ENCODE results near the gene ZNF90. TPM values are rescaled to one million over a fixed set of nuclear protein-coding genes. Genes with fewer than 3 reads are reported as not detected.
"Not testable (repeated sequence)": the region's sequence is repeated elsewhere in the genome, so short reads cannot be mapped to it uniquely, and the experiment has no call there.

The ZNF90 gene
- total RNA-seq, 2 experiments from 2014 or later, result 18.1 to 27.0 TPM

DNA sequence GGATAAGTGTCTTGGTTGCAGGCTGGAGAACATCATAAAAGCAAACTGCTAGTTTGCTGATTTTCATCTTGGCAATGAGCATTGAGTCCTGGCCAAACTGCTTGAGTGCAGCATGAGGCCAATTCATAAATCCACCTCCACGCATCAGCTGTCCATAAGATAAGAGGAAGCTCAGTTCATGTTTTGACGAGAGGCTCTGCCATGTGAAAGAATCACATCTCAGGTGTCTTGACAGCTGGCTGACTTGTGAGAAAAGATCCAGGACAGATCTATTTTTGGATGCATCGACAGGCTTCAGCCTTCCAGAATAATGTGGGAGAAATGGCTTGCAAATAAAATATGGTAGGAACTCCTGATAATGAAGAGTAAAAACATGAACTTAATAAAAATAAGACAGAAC, 33.1 kb upstream of the ZNF90 start:
- Histone ChIP-seq H3K4me1 (ENCODE audit: insufficient read depth, low read length, poor library complexity, severe bottlenecking) (no peaks in the 10 kb centered on the region), H3K27ac (ENCODE audit: low read depth, low read length, poor library complexity, severe bottlenecking) (no peak overlapping the region), H3K4me3 (ENCODE audit: low read depth, low read length, poor library complexity, severe bottlenecking) (no peak overlapping the region), H3K79me2 (ENCODE audit: insufficient read depth, low read depth, low read length) (no peaks in the 10 kb centered on the region), H3K4me2 (ENCODE audit: low read length) (no peak overlapping the region), H3K9me2 (ENCODE audit: insufficient read depth, low read length) (no peaks in the 10 kb centered on the region), H2AFZ (ENCODE audit: low read length) (no peak overlapping the region), H3K36me3 (ENCODE audit: insufficient read depth, low read length) (no peaks in the 10 kb centered on the region), H4K20me1 (ENCODE audit: insufficient read depth, low read length) (no peaks in the 10 kb centered on the region), H3K9me3 (ENCODE audit: low read length) (peaks cover 7% of the 10 kb centered on the region)
- intact Hi-C loops (cut with micrococcal nuclease; ENCODE audit: unreplicated experiment), result no loop called here
- POLR2A ChIA-PET, result no interaction called here
- BruUV-seq (replicated peaks), result no TSS peak
- no peak for DNase-seq (ENCODE audit: low spot score)
- TF ChIP-seq CTCF (conservative IDR thresholded peaks at IDR 0.05; ENCODE audit: low read length) (no peak), EZH2phosphoT487 (IDR thresholded peaks at IDR 0.05; ENCODE audit: borderline replicate concordance, low read depth, low read length) (no peak)
- CTCF ChIA-PET (ENCODE audit: unreplicated experiment), result no interaction called here

GRCh38 chr19:20045742-20046141, 32.1 kb upstream of the ZNF90 start:
- H3K4me3 ChIP-seq (ENCODE audit: low read depth, low read length, poor library complexity, severe bottlenecking); H3K9me2 ChIP-seq (ENCODE audit: insufficient read depth, low read length); H3K79me2 ChIP-seq (ENCODE audit: insufficient read depth, low read depth, low read length); H3K4me1 ChIP-seq (ENCODE audit: insufficient read depth, low read length, poor library complexity, severe bottlenecking); BruUV-seq (replicated peaks); intact Hi-C loops (cut with micrococcal nuclease; ENCODE audit: unreplicated experiment); DNase-seq (ENCODE audit: low spot score); H4K20me1 ChIP-seq (ENCODE audit: insufficient read depth, low read length); H3K4me2 ChIP-seq (ENCODE audit: low read length); H2AFZ ChIP-seq (ENCODE audit: low read length); H3K9me3 ChIP-seq (ENCODE audit: low read length); H3K27ac ChIP-seq (ENCODE audit: low read depth, low read length, poor library complexity, severe bottlenecking); POLR2A ChIA-PET; CTCF ChIA-PET (ENCODE audit: unreplicated experiment); H3K36me3 ChIP-seq (ENCODE audit: insufficient read depth, low read length): not testable (repeated sequence)

DNA sequence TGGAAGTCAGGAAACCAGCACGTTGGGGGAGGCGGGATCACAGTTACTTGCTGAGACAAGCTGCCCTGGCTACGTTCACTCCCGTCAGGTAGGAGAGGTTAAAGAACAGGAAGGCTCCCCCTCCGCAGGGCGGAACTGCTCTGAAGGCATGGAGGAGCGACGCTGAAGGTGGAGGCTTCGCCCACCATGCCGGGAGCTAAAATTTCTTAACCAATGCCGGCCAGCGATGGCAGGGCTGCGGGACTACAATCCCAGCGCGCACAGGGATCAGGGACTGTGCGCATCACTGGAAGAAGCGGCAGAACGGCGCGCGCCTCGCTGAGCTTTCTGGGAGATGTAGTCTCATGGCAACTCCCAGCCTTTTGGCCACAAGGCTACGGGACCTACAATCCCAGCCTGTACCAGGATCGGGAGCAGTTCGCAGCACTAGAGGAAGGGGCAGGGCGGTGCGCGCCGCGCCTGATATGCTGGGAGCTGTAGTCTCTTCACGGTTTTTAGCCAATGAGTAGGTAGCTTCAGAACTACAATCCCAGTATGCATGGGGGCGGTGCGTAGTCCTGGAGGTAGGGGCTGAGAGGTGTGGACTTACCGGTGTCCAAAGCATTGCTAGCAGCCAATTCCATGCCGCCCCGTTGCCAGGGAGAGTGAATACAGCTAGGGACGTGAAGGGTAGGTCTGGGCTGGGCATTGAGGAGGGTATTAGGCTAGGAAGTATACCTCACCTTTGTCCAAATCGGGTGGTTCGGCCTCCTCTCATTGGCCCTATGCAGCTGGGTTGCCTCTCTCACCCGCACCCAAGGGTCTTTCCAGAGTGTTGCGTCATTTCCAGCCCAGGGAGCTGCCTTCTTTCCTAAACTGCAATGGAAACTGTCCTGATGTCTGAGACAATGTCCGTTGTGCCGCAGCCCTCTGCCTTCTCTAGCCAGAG, 25.7 kb upstream of the ZNF90 start:
- CTCF ChIA-PET (ENCODE audit: unreplicated experiment), result no interaction called here

DNA sequence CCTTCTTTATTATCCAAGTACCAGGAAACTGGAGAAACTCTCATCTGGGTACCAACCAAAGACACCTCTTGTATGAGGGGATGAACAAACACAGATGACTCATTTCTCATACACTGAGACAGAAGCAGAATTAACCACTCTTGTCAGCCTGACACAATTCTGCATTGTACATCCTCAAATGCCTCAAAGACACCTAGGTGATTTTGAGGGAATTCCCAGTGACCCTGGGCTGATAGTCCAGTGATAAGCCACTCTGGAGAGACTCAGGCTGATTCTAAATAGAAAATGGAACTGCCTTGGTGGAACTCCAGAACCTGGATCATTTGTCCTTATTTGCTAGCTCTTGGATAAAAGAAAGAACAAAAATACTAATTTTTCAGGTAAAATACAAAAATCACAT, 19.1 kb upstream of the ZNF90 start:
- H3K4me1 ChIP-seq (ENCODE audit: insufficient read depth, low read length, poor library complexity, severe bottlenecking); H3K9me3 ChIP-seq (ENCODE audit: low read length); intact Hi-C loops (cut with micrococcal nuclease; ENCODE audit: unreplicated experiment); DNase-seq (ENCODE audit: low spot score); H3K4me2 ChIP-seq (ENCODE audit: low read length); H3K36me3 ChIP-seq (ENCODE audit: insufficient read depth, low read length); CTCF ChIA-PET (ENCODE audit: unreplicated experiment); H3K27ac ChIP-seq (ENCODE audit: low read depth, low read length, poor library complexity, severe bottlenecking); H4K20me1 ChIP-seq (ENCODE audit: insufficient read depth, low read length); H2AFZ ChIP-seq (ENCODE audit: low read length); H3K9me2 ChIP-seq (ENCODE audit: insufficient read depth, low read length); H3K4me3 ChIP-seq (ENCODE audit: low read depth, low read length, poor library complexity, severe bottlenecking); BruUV-seq (replicated peaks); POLR2A ChIA-PET; H3K79me2 ChIP-seq (ENCODE audit: insufficient read depth, low read depth, low read length): not testable (repeated sequence)

More for the DNA sequence above, 25.7 kb upstream of the ZNF90 start:
- H3K4me1 ChIP-seq (ENCODE audit: insufficient read depth, low read length, poor library complexity, severe bottlenecking), result no peaks in the 10 kb centered on the region
- no peak overlapping the region for H3K4me3 ChIP-seq (ENCODE audit: low read depth, low read length, poor library complexity, severe bottlenecking)
- no peaks in the 10 kb centered on the region for H3K9me3 ChIP-seq (ENCODE audit: low read length)
- H4K20me1 ChIP-seq (ENCODE audit: insufficient read depth, low read length), result no peaks in the 10 kb centered on the region
- H3K9me2 ChIP-seq (ENCODE audit: insufficient read depth, low read length), result no peaks in the 10 kb centered on the region
- intact Hi-C loops (cut with micrococcal nuclease; ENCODE audit: unreplicated experiment), result no loop called here
- no peak for DNase-seq (ENCODE audit: low spot score)
- H2AFZ ChIP-seq (ENCODE audit: low read length), result no peak overlapping the region
- peak overlapping the region; percentile 24; the same call in 1 of the 2 replicates for H3K4me2 ChIP-seq (ENCODE audit: low read length)
- no peaks in the 10 kb centered on the region for H3K36me3 ChIP-seq (ENCODE audit: insufficient read depth, low read length)
- no peak for TF ChIP-seq EZH2phosphoT487 (IDR thresholded peaks at IDR 0.05; ENCODE audit: borderline replicate concordance, low read depth, low read length)
- no peak for TF ChIP-seq CTCF (conservative IDR thresholded peaks at IDR 0.05; ENCODE audit: low read length)
- H3K27ac ChIP-seq (ENCODE audit: low read depth, low read length, poor library complexity, severe bottlenecking), result no peak overlapping the region
- no TSS peak for BruUV-seq (replicated peaks)
- no peaks in the 10 kb centered on the region for H3K79me2 ChIP-seq (ENCODE audit: insufficient read depth, low read depth, low read length)
- POLR2A ChIA-PET, result no interaction called here

Measured in OCI-LY7 (cell line).